Thymus (tissue), 11 donors: ENCODE data around the gene ZNF319. TPM values are rescaled to one million over a fixed set of nuclear protein-coding genes. Genes with fewer than 3 reads are reported as not detected.

Experiments used
- DNase-seq, 9 donors: peaks; one replicate each; pipeline ENCODE4 v3.0.0-alpha.2; 2013; ENCODE audit warnings: low spot score in 9 of 9, low read depth in 6 of 9, missing footprints in 1 of 9
- H3K27ac ChIP-seq, 2 donors: one replicate each; pipeline ENCODE4 v1.5.1; 2013; ENCODE audit warnings: control low read depth in 1 of 2, low read depth in 1 of 2, low read length in 1 of 2, mild to moderate bottlenecking in 1 of 2, moderate library complexity in 1 of 2
- H3K27me3 ChIP-seq, 2 donors: one replicate each; pipeline ENCODE4 v1.5.1; 2013; ENCODE audit warnings: low read length in 1 of 2; ENCODE audit not compliant: control insufficient read depth in 2 of 2, insufficient read depth in 1 of 2
- H3K36me3 ChIP-seq, 2 donors: one replicate each; pipeline ENCODE4 v1.5.1; 2013; ENCODE audit warnings: low read length in 1 of 2, mild to moderate bottlenecking in 1 of 2, moderate library complexity in 1 of 2; ENCODE audit not compliant: control insufficient read depth in 2 of 2, insufficient read depth in 2 of 2
- H3K4me1 ChIP-seq, 2 donors: one replicate each; pipeline ENCODE4 v1.5.1; 2013; ENCODE audit warnings: low read length in 2 of 2; ENCODE audit not compliant: control insufficient read depth in 2 of 2, insufficient read depth in 2 of 2
- H3K4me3 ChIP-seq, 2 donors: one replicate each; pipeline ENCODE4 v1.5.1; 2013; ENCODE audit warnings: low read length in 2 of 2, control low read depth in 1 of 2, mild to moderate bottlenecking in 1 of 2
- H3K9me3 ChIP-seq, 2 donors: one replicate each; pipeline ENCODE4 v1.5.1; 2013; ENCODE audit warnings: low read length in 1 of 2, mild to moderate bottlenecking in 1 of 2; ENCODE audit not compliant: control insufficient read depth in 2 of 2, insufficient read depth in 1 of 2
- WGBS: extraction: QIAGEN DNeasy Blood & Tissue Kit; methylation state at CpG from one replicate; pipeline ENCODE4 v1.1.7; 2013; 5-methylcytosine and 5-hydroxymethylcytosine counted together
- polyA plus RNA-seq: library from polyadenylated mRNA; stranded (reverse); fragments of 200-250 nt; gene quantifications from one replicate; pipeline ENCODE4 v1.2.3, GENCODE V29; 2013
- total RNA-seq: library from RNA; stranded (reverse); fragments of 120-200 nt; gene quantifications from one replicate; pipeline ENCODE4 v1.2.4, GENCODE V29; 2013
- donor health status: healthy.

ZNF319 gene
- total and polyA plus RNA-seq, 2 donors, result 1.7 to 6.9 TPM

DNA sequence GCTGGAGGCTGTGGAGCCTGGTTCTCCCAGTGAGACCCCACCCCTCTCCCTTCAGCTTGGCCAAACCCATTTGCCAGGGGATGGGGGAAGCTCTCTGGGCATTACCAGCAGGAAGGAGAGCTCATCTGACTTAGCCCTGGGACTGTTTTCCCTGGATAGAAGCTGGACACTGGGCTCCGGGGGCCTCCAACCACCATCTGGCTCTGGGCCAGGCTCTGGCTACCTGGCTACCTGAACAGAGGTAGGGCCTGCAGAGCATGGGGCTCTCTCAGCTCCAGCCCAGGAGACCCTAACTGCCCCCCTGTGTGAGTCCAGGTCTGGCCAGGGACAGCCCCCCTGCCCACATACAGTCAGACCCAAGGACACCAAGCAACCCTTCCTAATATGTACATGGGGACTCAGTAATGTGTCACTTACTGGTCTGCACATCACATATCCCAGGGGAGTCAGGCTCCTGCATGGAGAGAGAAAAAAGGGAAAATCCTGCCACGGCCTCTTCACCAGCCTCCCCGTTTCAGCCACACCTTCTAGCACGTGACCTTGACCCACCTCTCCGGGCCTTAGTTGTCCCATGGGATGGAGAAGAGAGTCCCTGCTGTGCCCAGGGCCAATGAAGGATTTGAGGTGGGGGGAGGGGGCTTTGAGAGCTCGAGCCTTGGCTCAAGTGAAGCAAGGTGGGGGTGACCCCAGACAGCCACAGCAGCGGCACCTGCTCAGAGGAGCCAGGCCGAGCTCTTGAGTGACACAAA is 43.4 kb downstream of the ZNF319 start:
- no peak overlapping the region for H3K4me3 ChIP-seq
- no peaks in the 10 kb centered on the region for H3K4me1 ChIP-seq
- H3K36me3 ChIP-seq, result no peaks in the 10 kb centered on the region
- no peak for DNase-seq
- H3K27me3 ChIP-seq, result no peaks in the 10 kb centered on the region
- 96% methylated on average over 8 of the region's 8 CpGs for WGBS
- H3K9me3 ChIP-seq, result no peaks in the 10 kb centered on the region
- H3K27ac ChIP-seq, result no peak overlapping the region

DNA sequence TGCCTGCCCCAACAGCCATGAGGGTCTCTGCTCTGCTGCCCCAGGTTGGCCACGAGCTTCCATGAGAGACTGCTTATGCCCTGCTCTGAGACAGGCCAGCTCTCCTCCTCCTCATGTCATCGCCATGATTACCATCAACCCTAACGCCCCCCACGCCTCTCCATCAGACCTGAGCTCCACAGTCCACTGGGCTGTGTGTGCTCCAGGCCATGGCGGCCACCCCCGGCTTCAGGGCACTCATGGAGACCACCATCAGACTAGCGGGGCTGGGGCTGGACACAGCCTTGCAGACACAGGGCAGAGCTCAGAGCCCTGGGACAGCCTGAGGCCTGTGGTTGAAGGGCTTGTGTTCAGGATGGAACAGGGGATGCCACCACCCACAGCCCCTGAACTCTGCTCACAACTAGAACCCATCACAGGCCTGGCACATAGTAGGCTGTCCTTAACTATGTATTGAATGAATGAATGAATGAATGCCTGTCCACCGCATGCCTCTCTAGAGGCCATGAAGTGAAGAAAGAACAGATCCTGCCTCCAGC is 44.1 kb downstream of the ZNF319 start:
- H3K4me1 ChIP-seq, result no peaks in the 10 kb centered on the region
- H3K9me3 ChIP-seq, result no peaks in the 10 kb centered on the region
- no peak overlapping the region for H3K27ac ChIP-seq
- WGBS, result 89% methylated on average over 8 of the region's 8 CpGs
- no peaks in the 10 kb centered on the region for H3K36me3 ChIP-seq
- no peaks in the 10 kb centered on the region for H3K27me3 ChIP-seq
- DNase-seq, result no peak
- H3K4me3 ChIP-seq, result no peak overlapping the region

DNA sequence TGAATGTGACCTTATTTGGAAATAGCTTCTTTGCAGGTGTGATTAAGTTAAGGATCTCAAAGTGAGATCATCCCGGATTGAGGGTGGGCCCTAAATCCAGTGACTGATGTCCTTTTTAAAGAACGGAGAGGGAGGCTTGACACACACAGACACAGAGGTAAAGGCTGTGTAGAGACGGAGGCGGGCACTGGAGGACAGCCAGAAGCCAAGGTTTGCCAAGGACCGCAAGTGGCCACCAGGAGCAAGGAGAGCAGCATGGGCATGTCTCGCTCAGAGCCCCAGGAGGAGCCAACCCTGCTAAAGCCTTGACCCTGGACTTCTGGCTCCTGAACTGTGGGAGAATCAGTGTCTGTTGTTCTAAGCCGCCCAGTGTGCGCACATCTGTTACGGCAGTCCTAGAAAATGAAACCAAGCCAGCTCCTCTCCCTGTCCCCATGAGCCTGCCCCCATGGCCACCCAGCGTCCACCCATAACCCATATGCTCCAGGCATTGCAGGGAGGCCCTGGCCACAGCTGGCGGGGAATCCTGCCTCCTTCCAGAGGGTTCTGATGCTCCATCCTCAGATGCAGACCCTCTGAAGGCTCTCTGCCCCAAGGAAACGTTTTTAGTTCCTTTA is 44.8 kb downstream of the ZNF319 start:
- 95% methylated on average over 12 of the region's 12 CpGs for WGBS
- H3K9me3 ChIP-seq, result no peaks in the 10 kb centered on the region
- H3K27me3 ChIP-seq, result no peaks in the 10 kb centered on the region
- DNase-seq, result no peak
- H3K4me3 ChIP-seq, result no peak overlapping the region
- H3K27ac ChIP-seq, result no peak overlapping the region
- no peaks in the 10 kb centered on the region for H3K36me3 ChIP-seq
- no peaks in the 10 kb centered on the region for H3K4me1 ChIP-seq

DNA sequence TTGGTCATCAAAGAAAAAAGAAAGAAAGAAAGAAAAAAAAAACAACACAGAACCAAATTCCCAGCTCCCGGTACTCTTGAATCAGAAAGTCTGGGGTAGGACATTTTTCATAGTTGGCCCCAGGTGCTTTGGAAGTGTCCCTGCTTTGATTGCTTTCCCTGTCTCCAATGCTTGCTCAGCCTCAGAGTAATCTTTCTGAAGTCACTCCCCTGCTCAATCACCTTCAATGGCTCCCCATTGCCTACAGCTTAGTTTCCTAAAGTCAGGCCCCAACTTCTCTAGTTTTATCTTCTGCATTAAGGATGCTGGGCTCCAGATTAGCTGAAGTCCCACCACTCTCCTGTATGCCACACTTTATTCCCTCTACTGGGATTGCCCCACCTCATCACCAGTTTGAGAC is 46.6 kb downstream of the ZNF319 start:
- no peak overlapping the region for H3K4me3 ChIP-seq
- WGBS, result 98% methylated on average over 1 of the region's 1 CpG
- H3K27ac ChIP-seq, result no peak overlapping the region
- DNase-seq, result no peak
- no peaks in the 10 kb centered on the region for H3K4me1 ChIP-seq
- no peaks in the 10 kb centered on the region for H3K9me3 ChIP-seq
- no peaks in the 10 kb centered on the region for H3K36me3 ChIP-seq
- H3K27me3 ChIP-seq, result no peaks in the 10 kb centered on the region

DNA sequence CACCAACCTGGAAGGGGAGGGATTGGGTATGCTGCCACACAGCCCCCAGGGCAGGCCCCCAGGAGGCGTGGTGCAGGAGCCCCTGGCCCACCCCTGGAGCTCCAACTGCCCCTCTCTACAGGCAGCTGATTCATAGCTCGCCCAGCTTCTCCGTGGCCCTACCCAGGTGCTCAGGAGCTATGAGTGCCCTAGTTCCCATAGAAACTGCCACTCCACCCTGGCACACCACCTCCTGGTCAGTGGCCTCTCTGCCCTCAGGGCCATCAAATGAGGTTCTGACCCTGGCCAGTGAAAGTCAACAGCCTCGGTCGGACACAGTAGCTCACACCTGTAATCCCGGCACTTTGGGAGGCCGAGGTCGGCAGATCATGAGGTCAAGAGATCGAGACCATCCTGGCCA is 47.6 kb downstream of the ZNF319 start:
- H3K27me3 ChIP-seq, result no peaks in the 10 kb centered on the region
- no peaks in the 10 kb centered on the region for H3K36me3 ChIP-seq
- H3K27ac ChIP-seq, result no peak overlapping the region
- no peak overlapping the region for H3K4me3 ChIP-seq
- 97% methylated on average over 9 of the region's 9 CpGs for WGBS
- H3K9me3 ChIP-seq, result no peaks in the 10 kb centered on the region
- no peak for DNase-seq
- H3K4me1 ChIP-seq, result no peaks in the 10 kb centered on the region

DNA sequence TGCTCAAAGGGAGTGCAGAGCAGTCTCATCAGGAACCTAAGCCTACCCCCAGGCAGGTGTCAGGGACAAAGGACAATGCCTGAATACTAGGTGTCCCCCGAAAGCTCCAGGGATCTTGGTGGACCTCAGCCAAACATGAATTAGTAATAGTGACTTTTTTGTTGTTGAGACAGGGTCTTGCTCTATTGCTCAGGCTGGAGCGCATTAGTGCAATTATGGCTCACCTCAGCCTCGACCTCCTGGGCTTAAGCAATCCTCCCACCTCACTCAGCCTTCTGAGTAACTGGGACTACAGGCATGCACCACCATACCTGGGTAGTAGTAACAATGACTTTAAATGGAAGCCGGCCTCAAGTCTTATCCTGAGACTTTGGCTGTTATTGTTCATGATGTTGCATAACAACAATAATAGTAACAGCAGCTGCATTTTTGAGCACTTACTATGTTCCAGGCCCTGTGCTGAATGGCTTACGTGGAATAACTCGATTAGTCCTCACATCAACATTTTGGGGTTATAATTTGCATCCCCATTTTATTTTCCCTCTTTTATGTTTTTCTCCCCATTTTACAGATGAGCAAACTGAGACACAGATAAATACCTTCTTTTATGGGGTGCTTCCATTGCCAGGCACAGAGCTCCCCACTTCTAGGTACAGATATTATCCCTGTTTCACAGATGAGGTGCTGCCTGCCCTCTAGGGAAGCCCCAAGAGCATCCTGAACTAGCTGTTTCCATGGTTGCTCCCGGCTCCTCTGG is 49.1 kb downstream of the ZNF319 start:
- 94% methylated on average over 7 of the region's 7 CpGs for WGBS
- H3K27me3 ChIP-seq, result no peaks in the 10 kb centered on the region
- H3K9me3 ChIP-seq, result no peaks in the 10 kb centered on the region
- H3K4me1 ChIP-seq, result no peaks in the 10 kb centered on the region
- no peak overlapping the region for H3K27ac ChIP-seq
- H3K36me3 ChIP-seq, result no peaks in the 10 kb centered on the region
- DNase-seq, result no peak
- no peak overlapping the region for H3K4me3 ChIP-seq

DNA sequence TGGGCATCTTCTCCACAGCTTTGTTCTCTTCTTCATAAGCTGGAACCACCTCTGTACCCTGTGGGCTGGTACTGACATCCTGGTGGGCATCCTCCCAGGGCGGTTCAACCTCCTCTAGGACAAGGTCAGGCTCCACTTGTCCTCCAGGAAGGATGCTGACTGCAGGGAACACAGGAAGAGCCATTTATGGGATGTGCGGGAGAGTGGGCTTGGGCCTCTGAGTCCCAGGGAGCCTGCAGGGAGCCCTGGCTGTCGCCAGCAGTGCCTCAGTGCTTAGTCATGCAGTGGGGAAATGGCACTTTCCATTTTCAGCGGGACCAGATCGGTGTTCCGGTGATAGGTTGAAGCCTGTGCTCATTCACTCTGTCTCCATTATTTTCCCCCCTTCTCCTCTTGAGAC is 50.1 kb downstream of the ZNF319 start:
- Histone ChIP-seq H3K9me3 (no peaks in the 10 kb centered on the region), H3K4me1 (no peaks in the 10 kb centered on the region), H3K27me3 (no peaks in the 10 kb centered on the region), H3K4me3 (no peak overlapping the region), H3K36me3 (no peaks in the 10 kb centered on the region), H3K27ac (no peak overlapping the region)
- DNase-seq, result no peak
- WGBS, result 69% methylated on average over 6 of the region's 6 CpGs

GRCh38 chr16:57949595-57950238 is 50.8 kb downstream of the ZNF319 start:
- no peak overlapping the region for H3K27ac ChIP-seq
- H3K9me3 ChIP-seq, result no peaks in the 10 kb centered on the region
- DNase-seq, result no peak
- H3K4me3 ChIP-seq, result no peak overlapping the region
- no peaks in the 10 kb centered on the region for H3K36me3 ChIP-seq
- 94% methylated on average over 5 of the region's 5 CpGs for WGBS
- no peaks in the 10 kb centered on the region for H3K27me3 ChIP-seq
- no peaks in the 10 kb centered on the region for H3K4me1 ChIP-seq

DNA sequence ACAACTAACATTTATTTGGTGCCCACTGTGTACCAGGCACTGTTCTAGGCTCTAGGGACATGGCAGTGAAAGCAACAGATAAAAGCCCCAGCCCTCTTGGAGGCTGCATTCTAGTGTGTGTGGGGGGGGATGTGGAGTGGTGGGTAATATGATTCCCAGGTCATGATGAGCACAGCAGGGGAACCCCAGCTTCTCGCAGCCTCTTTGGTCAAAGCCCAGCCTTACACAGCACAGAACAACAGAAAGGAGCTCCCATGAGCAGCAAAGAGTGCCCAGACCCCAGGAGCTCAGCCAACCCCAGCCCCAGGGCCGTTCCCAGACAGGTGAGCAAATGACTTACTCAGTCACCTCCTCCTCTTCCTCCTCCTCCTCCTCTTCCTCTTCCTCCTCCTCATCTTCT is 51.5 kb downstream of the ZNF319 start:
- Histone ChIP-seq H3K27ac (no peak overlapping the region), H3K27me3 (no peaks in the 10 kb centered on the region)
- WGBS, result 22% methylated on average over 2 of the region's 2 CpGs

More for the DNA sequence above, 51.5 kb downstream of the ZNF319 start:
- Histone ChIP-seq H3K4me3 (no peak overlapping the region), H3K4me1 (no peaks in the 10 kb centered on the region), H3K9me3 (no peaks in the 10 kb centered on the region), H3K36me3 (no peaks in the 10 kb centered on the region)
- no peak for DNase-seq
